Endothelial cell of umbilical vein (primary cell): ENCODE data around the gene PPCDC. TPM values are rescaled to one million over a fixed set of nuclear protein-coding genes. Genes with fewer than 3 reads are reported as not detected.

Source experiments
- BruUV-seq: library from RNA; stranded (reverse); fragments of 400-500 nt; replicated peaks from 2 replicates; lab custom pipeline; 2021; lab: Mats Ljungman, UMichigan
- CTCF ChIA-PET: fragments of 300-600, 350-600 bp; sonication (Branson Sonifier 250); formaldehyde crosslinking; loops from one replicate; lab custom pipeline; 2021; ENCODE audit warnings: antibody characterized with exemption, inconsistent platforms; lab: Charles Lee
- POLR2A ChIA-PET: fragments of 300-600, 350-600 bp; sonication (Branson Sonifier 250); formaldehyde crosslinking; loops from one replicate; lab custom pipeline; 2021; ENCODE audit warnings: antibody characterized with exemption, inconsistent platforms; lab: Charles Lee
- DNase-seq: peaks from one replicate; pipeline ENCODE4 v3.0.0-alpha.2; 2011; ENCODE audit warnings: low read depth, low spot score
- FAIRE-seq: peaks from 2 replicates; lab custom pipeline; 2011; peaks lifted over from hg19 to GRCh38; lab: Jason Lieb, UNC
- H2AFZ ChIP-seq: 2 replicates; pipeline ENCODE4 v1.6.0; 2012; ENCODE audit warnings: low read depth, low read length, control low read depth, inconsistent platforms
- H3K27ac ChIP-seq: 2 replicates; pipeline ENCODE4 v1.5.1; 2011; ENCODE audit warnings: low read depth, mild to moderate bottlenecking, control low read depth, low read length, moderate library complexity; ENCODE audit not compliant: insufficient read depth
- H3K27me3 ChIP-seq, 2 experiments: 2 replicates each; pipeline versions ENCODE4 v1.6.0 to v1.6.1; 2011; ENCODE audit warnings: low read length in 2 of 2, mixed read lengths in 1 of 2; ENCODE audit not compliant: control insufficient read depth in 2 of 2, insufficient read depth in 2 of 2
- H3K36me3 ChIP-seq, 2 experiments: 2 replicates in 1 of 2; 3 replicates in 1 of 2; pipeline ENCODE4 v1.5.1; 2011; ENCODE audit warnings: low read length in 2 of 2, mild to moderate bottlenecking in 1 of 2, moderate library complexity in 1 of 2; ENCODE audit not compliant: control insufficient read depth in 2 of 2, insufficient read depth in 2 of 2; ENCODE audit errors: extremely low read depth in 1 of 2
- H3K4me1 ChIP-seq: 3 replicates; pipeline ENCODE4 v1.5.1; 2011; ENCODE audit warnings: mild to moderate bottlenecking, low read length; ENCODE audit not compliant: control insufficient read depth, insufficient read depth; ENCODE audit errors: extremely low read depth
- H3K4me2 ChIP-seq: 2 replicates; pipeline ENCODE4 v1.6.1; 2011; ENCODE audit warnings: low read length, control low read depth, mixed read lengths; ENCODE audit not compliant: insufficient read depth
- H3K4me3 ChIP-seq, 3 experiments: fragments of 200-600 bp in 1 of 3; sonication (generic), shearing (Covaris generic) in 1 of 3; replicated peaks in 1 of 3; 2 replicates each; pipeline ENCODE4 v1.5.1; 2011 to 2016; ENCODE audit warnings: control low read depth in 3 of 3, low read length in 3 of 3, mild to moderate bottlenecking in 2 of 3, inconsistent platforms in 1 of 3, low read depth in 1 of 3, moderate library complexity in 1 of 3; ENCODE audit not compliant: insufficient read depth in 1 of 3
- H3K79me2 ChIP-seq: 2 replicates; pipeline ENCODE4 v1.6.0; 2012; ENCODE audit warnings: low read length, inconsistent platforms; ENCODE audit not compliant: control insufficient read depth, insufficient read depth
- H3K9ac ChIP-seq: replicated peaks from 2 replicates; pipeline ENCODE3; 2011; ENCODE audit warnings: low read length, control low read depth; ENCODE audit not compliant: insufficient read depth; ENCODE audit errors: extremely low read depth
- H3K9me1 ChIP-seq: replicated peaks from 3 replicates; pipeline ENCODE4 v1.6.0; 2011; ENCODE audit warnings: mild to moderate bottlenecking, low read length; ENCODE audit not compliant: control insufficient read depth, insufficient read depth; ENCODE audit errors: extremely low read depth
- H3K9me3 ChIP-seq: replicated peaks from 2 replicates; pipeline ENCODE4 v1.5.1; 2012; ENCODE audit warnings: low read length, inconsistent platforms; ENCODE audit not compliant: control insufficient read depth, insufficient read depth
- H4K20me1 ChIP-seq: replicated peaks from 2 replicates; pipeline ENCODE3; 2011; ENCODE audit warnings: mild to moderate bottlenecking, low read length; ENCODE audit not compliant: control insufficient read depth, insufficient read depth; ENCODE audit errors: extremely low read depth
- EZH2 ChIP-seq: IDR thresholded peaks from 2 replicates; pipeline ENCODE4 v1.6.1; 2012; ENCODE audit warnings: borderline replicate concordance, low read depth, mild to moderate bottlenecking, moderate library complexity, low read length, inconsistent platforms; ENCODE audit not compliant: severe bottlenecking
- FOS ChIP-seq: IDR thresholded peaks from 2 replicates; pipeline ENCODE4 v1.6.1; 2011; ENCODE audit warnings: mild to moderate bottlenecking, low read length, moderate library complexity, borderline replicate concordance; ENCODE audit not compliant: insufficient read depth
- JUN ChIP-seq: IDR thresholded peaks from 2 replicates; pipeline ENCODE4 v1.6.1; 2011; ENCODE audit warnings: borderline replicate concordance, low read depth; ENCODE audit not compliant: insufficient read length, insufficient read depth
- MYC ChIP-seq: IDR thresholded peaks from one replicate; pipeline ENCODE4 v1.6.1; 2011; ENCODE audit warnings: mild to moderate bottlenecking, low read depth, low read length
- POLR2AphosphoS5 ChIP-seq: IDR thresholded peaks from 2 replicates; pipeline ENCODE4 v1.6.1; 2012; ENCODE audit warnings: low read depth, mild to moderate bottlenecking, control low read depth, low read length, moderate library complexity; ENCODE audit not compliant: insufficient read depth
- dilution Hi-C: fragments of 300-500 bp; cut with MboI; formaldehyde crosslinking; loops from one replicate; pipeline ENCODE4 v1.15.0; 2019; ENCODE audit warnings: low sequenced_read_pairs; ENCODE audit not compliant: extremely low pct_ligation_motif_present
- intact Hi-C: fragments of 100-400 bp; cut with micrococcal nuclease; formaldehyde crosslinking; loops from one replicate; pipeline ENCODE4 v1.10.0; 2022
- polyA plus RNA-seq, 4 experiments: library from polyadenylated mRNA; depleted of rRNA in 3 of 4; stranded (reverse) in 3 of 4; unstranded in 1 of 4; fragments of >200 nt; gene quantifications; 2 replicates each; pipeline versions ENCODE4 v1.2.1 to v1.2.3, GENCODE V29; 2011 to 2012; ENCODE audit warnings: missing spikeins in 1 of 4
- total RNA-seq: library from RNA; stranded (reverse); gene quantifications from 2 replicates; pipeline ENCODE4 v1.2.3, GENCODE V29; 2021
- TF ChIP-seq, protein P1 (sequence below): IDR thresholded peaks from 2 replicates; pipeline ENCODE4 v1.6.1; 2011; ENCODE audit not compliant: insufficient read depth, insufficient read length
- TF ChIP-seq, protein P2 (sequence below), 2 donors: IDR thresholded peaks; 1 replicate in 1 of 2; 2 replicates in 1 of 2; pipeline ENCODE4 v1.5.1; 2011; ENCODE audit warnings: low read length in 2 of 2, mild to moderate bottlenecking in 2 of 2, moderate library complexity in 2 of 2, control low read depth in 1 of 2, inconsistent platforms in 1 of 2, low read depth in 1 of 2; ENCODE audit not compliant: insufficient read depth in 1 of 2; ENCODE audit errors: extremely low read depth in 1 of 2

PPCDC gene
- total and polyA plus RNA-seq, 2 donors (not counting 3 experiments of a cell fraction or from before 2014, with no cell fraction given) = 14.5 to 21.4 TPM

GRCh38 chr15:74977599-74977998, 45.8 kb upstream of the PPCDC start:
- no peaks in the 10 kb centered on the region for H3K27me3 ChIP-seq
- H3K9ac ChIP-seq = no peak overlapping the region
- POLR2A ChIA-PET = no interaction called here
- H3K36me3 ChIP-seq = no peaks in the 10 kb centered on the region
- no peaks in the 10 kb centered on the region for H3K9me1 ChIP-seq
- no peak overlapping the region for H3K4me2 ChIP-seq
- H3K9me3 ChIP-seq = no peaks in the 10 kb centered on the region
- H4K20me1 ChIP-seq = no peaks in the 10 kb centered on the region
- H3K4me1 ChIP-seq = no peaks in the 10 kb centered on the region
- no peak overlapping the region for H3K4me3 ChIP-seq
- intact Hi-C loops (no loop called here), dilution Hi-C loops (no loop called here)
- FAIRE-seq = no peak
- TF ChIP-seq EZH2 = no peak
- no peak for TF ChIP-seq POLR2AphosphoS5
- no peak for TF ChIP-seq FOS
- TF ChIP-seq, protein P1, sequence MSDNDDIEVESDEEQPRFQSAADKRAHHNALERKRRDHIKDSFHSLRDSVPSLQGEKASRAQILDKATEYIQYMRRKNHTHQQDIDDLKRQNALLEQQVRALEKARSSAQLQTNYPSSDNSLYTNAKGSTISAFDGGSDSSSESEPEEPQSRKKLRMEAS = no peak
- no peak for TF ChIP-seq MYC
- TF ChIP-seq, protein P2, sequence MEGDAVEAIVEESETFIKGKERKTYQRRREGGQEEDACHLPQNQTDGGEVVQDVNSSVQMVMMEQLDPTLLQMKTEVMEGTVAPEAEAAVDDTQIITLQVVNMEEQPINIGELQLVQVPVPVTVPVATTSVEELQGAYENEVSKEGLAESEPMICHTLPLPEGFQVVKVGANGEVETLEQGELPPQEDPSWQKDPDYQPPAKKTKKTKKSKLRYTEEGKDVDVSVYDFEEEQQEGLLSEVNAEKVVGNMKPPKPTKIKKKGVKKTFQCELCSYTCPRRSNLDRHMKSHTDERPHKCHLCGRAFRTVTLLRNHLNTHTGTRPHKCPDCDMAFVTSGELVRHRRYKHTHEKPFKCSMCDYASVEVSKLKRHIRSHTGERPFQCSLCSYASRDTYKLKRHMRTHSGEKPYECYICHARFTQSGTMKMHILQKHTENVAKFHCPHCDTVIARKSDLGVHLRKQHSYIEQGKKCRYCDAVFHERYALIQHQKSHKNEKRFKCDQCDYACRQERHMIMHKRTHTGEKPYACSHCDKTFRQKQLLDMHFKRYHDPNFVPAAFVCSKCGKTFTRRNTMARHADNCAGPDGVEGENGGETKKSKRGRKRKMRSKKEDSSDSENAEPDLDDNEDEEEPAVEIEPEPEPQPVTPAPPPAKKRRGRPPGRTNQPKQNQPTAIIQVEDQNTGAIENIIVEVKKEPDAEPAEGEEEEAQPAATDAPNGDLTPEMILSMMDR (IDR thresholded peaks at IDR 0.05; ENCODE audit: extremely low read depth in 1 of 2, insufficient read depth in 1 of 2, low read depth in 1 of 2, low read length in 2 of 2) = no peak
- TF ChIP-seq JUN = no peak
- no peaks in the 10 kb centered on the region for H3K79me2 ChIP-seq
- CTCF ChIA-PET = interaction anchor here (0.7 to 2.1 kb wide), 2 partner anchors 27 to 76 kb away, joined by 3 to 7 read pairs; no protein-coding TSS in a partner anchor
- H2AFZ ChIP-seq = no peak overlapping the region
- no peak overlapping the region for H3K27ac ChIP-seq
- BruUV-seq = no TSS peak
- DNase-seq = no peak
